ENCODE data around the gene RPL18. TPM values are rescaled to one million over a fixed set of nuclear protein-coding genes. Genes with fewer than 3 reads are reported as not detected.
"Not testable (repeated sequence)": the region's sequence is repeated elsewhere in the genome, so short reads cannot be mapped to it uniquely, and the experiment has no call there.

Gene RPL18
- total RNA-seq, 2 donors from 2014 or later = 1,120 to 1,389 TPM

- Histone ChIP-seq H3K4me1 (ENCODE audit: control insufficient read depth in 1 of 2, low read depth in 2 of 2) (peaks cover 0 to 6% of the 10 kb centered on the region in 2 donors), H3K36me3 (no peaks in the 10 kb centered on the region), H3K4me3 (no peak overlapping the region), H3K27ac (no peak overlapping the region), H3K9me3 (no peaks in the 10 kb centered on the region), H3K27me3 (replicated peaks; ENCODE audit: insufficient read depth) (no peaks in the 10 kb centered on the region)
- no peak for DNase-seq (ENCODE audit: low spot score)
- TF ChIP-seq, protein P1, sequence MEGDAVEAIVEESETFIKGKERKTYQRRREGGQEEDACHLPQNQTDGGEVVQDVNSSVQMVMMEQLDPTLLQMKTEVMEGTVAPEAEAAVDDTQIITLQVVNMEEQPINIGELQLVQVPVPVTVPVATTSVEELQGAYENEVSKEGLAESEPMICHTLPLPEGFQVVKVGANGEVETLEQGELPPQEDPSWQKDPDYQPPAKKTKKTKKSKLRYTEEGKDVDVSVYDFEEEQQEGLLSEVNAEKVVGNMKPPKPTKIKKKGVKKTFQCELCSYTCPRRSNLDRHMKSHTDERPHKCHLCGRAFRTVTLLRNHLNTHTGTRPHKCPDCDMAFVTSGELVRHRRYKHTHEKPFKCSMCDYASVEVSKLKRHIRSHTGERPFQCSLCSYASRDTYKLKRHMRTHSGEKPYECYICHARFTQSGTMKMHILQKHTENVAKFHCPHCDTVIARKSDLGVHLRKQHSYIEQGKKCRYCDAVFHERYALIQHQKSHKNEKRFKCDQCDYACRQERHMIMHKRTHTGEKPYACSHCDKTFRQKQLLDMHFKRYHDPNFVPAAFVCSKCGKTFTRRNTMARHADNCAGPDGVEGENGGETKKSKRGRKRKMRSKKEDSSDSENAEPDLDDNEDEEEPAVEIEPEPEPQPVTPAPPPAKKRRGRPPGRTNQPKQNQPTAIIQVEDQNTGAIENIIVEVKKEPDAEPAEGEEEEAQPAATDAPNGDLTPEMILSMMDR (IDR thresholded peaks at IDR 0.05) = no peak
- ATAC-seq (ENCODE audit: insufficient number of reproducible peaks, low FRiP score, low read depth) = no peak
These were observed 44.7 kb upstream of the RPL18 start for GRCh38 chr19:48663667-48664066.

GRCh38 chr19:48661711-48662090 is 42.7 kb upstream of the RPL18 start:
- no peak for DNase-seq (ENCODE audit: low spot score)
- Histone ChIP-seq H3K4me1 (ENCODE audit: control insufficient read depth in 1 of 2, low read depth in 2 of 2) (peaks cover 0 to 6% of the 10 kb centered on the region in 2 donors), H3K9me3 (no peaks in the 10 kb centered on the region), H3K27me3 (replicated peaks; ENCODE audit: insufficient read depth) (no peaks in the 10 kb centered on the region), H3K36me3 (no peaks in the 10 kb centered on the region), H3K4me3 (no peak overlapping the region), H3K27ac (no peak overlapping the region)
- TF ChIP-seq, protein P1 (IDR thresholded peaks at IDR 0.05) = no peak
- no peak for ATAC-seq (ENCODE audit: insufficient number of reproducible peaks, low FRiP score, low read depth)

- Histone ChIP-seq H3K27ac (no peak overlapping the region), H3K27me3 (replicated peaks; ENCODE audit: insufficient read depth) (no peaks in the 10 kb centered on the region), H3K4me1 (ENCODE audit: control insufficient read depth in 1 of 2, low read depth in 2 of 2) (peaks cover 0 to 6% of the 10 kb centered on the region in 2 donors), H3K4me3 (peak overlapping the region; percentile 45), H3K9me3 (no peaks in the 10 kb centered on the region), H3K36me3 (no peaks in the 10 kb centered on the region)
- DNase-seq (ENCODE audit: low spot score) (peak; percentile 65), ATAC-seq (ENCODE audit: insufficient number of reproducible peaks, low FRiP score, low read depth) (peak; percentile 74)
- TF ChIP-seq, protein P1 (IDR thresholded peaks at IDR 0.05) = no peak
These were observed 42.1 kb upstream of the RPL18 start for GRCh38 chr19:48660852-48661710.

- ATAC-seq (ENCODE audit: insufficient number of reproducible peaks, low FRiP score, low read depth) (no peak), DNase-seq (ENCODE audit: low spot score) (no peak)
- Histone ChIP-seq H3K36me3 (no peaks in the 10 kb centered on the region), H3K4me3 (no peak overlapping the region), H3K4me1 (ENCODE audit: control insufficient read depth in 1 of 2, low read depth in 2 of 2) (peaks cover 0 to 6% of the 10 kb centered on the region in 2 donors), H3K9me3 (no peaks in the 10 kb centered on the region), H3K27me3 (replicated peaks; ENCODE audit: insufficient read depth) (no peaks in the 10 kb centered on the region), H3K27ac (no peak overlapping the region)
- TF ChIP-seq, protein P1 (IDR thresholded peaks at IDR 0.05) = no peak
These were observed 40.8 kb upstream of the RPL18 start for GRCh38 chr19:48659768-48660167.

GRCh38 chr19:48658483-48658882 is 39.5 kb upstream of the RPL18 start:
- Histone ChIP-seq H3K36me3 (no peaks in the 10 kb centered on the region), H3K27me3 (replicated peaks; ENCODE audit: insufficient read depth) (no peaks in the 10 kb centered on the region), H3K4me3 (no peak overlapping the region), H3K27ac (no peak overlapping the region), H3K4me1 (ENCODE audit: control insufficient read depth in 1 of 2, low read depth in 2 of 2) (peaks cover 0 to 6% of the 10 kb centered on the region in 2 donors), H3K9me3 (no peaks in the 10 kb centered on the region)
- ATAC-seq (ENCODE audit: insufficient number of reproducible peaks, low FRiP score, low read depth) (no peak), DNase-seq (ENCODE audit: low spot score) (no peak)
- TF ChIP-seq, protein P1 (IDR thresholded peaks at IDR 0.05) = no peak

DNA sequence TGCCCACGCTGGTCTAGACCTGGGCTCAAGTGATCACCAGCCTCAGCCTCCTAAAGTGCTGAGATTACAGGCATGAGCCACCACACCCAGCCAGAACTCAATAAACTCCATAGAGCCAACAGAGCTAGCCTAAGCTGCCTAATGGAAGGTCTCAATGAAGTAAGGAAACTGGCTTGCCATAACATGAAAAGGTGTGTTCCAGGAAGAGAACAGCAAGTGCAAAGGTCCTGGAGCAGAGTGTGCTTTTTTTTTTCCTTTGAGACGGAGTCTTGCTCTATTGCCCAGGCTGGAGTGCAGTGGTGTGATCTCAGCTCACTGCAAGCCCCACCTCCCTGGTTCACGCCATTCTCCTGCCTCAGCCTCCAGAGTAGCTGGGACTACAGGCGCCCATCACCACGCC is 38.9 kb upstream of the RPL18 start:
- H3K36me3 ChIP-seq, H3K4me3 ChIP-seq: not testable (repeated sequence)

More for the DNA sequence above, 38.9 kb upstream of the RPL18 start:
- not testable (repeated sequence) for H3K4me1 ChIP-seq (ENCODE audit: control insufficient read depth in 1 of 2, low read depth in 2 of 2); H3K27ac ChIP-seq; ATAC-seq (ENCODE audit: insufficient number of reproducible peaks, low FRiP score, low read depth); H3K9me3 ChIP-seq; H3K27me3 ChIP-seq (replicated peaks; ENCODE audit: insufficient read depth); DNase-seq (ENCODE audit: low spot score)

Measured in thoracic aorta (tissue), 2 donors.